ENCODE data around the gene JCAD.

The JCAD gene

GRCh38 chr10:30046476-30046875, 12.9 kb downstream of the JCAD start:
- Histone ChIP-seq H3K36me3 (ENCODE audit: insufficient read depth, low read length) (no peaks in the 10 kb centered on the region; the same call in 1 of the 2 replicates), H3K9ac (ENCODE audit: insufficient read length) (no peak overlapping the region), H3K27ac (no peak overlapping the region), H3K9me3 (ENCODE audit: low read depth, low read length) (no peaks in the 10 kb centered on the region), H3K4me3 (no peak overlapping the region)
- no peak for TF ChIP-seq EZH2 (IDR thresholded peaks at IDR 0.05)
- no peak for TF ChIP-seq POLR2AphosphoS5 (IDR thresholded peaks at IDR 0.05; ENCODE audit: borderline replicate concordance, low read depth, low read length)
- no peak for DNase-seq (ENCODE audit: low read depth, low spot score)

- no peak for TF ChIP-seq FOXP2 (optimal IDR thresholded peaks at IDR 0.05; ENCODE audit: control extremely low read depth, extremely low read length, insufficient read depth)
- no peak for DNase-seq (ENCODE audit: low read depth, low spot score)
- H3K4me3 ChIP-seq, result no peak overlapping the region
Observed at GRCh38 chr10:30045961-30046360, 13.4 kb downstream of the JCAD start.

GRCh38 chr10:30043476-30044270, 15.7 kb downstream of the JCAD start:
- Histone ChIP-seq H3K27ac (no peak overlapping the region), H3K4me3 (no peak overlapping the region), H3K9me3 (ENCODE audit: low read depth, low read length) (no peaks in the 10 kb centered on the region), H3K9ac (ENCODE audit: insufficient read length) (no peak overlapping the region), H3K36me3 (ENCODE audit: insufficient read depth, low read length) (no peaks in the 10 kb centered on the region; the same call in 1 of the 2 replicates)
- TF ChIP-seq FOXP2 (optimal IDR thresholded peaks at IDR 0.05; ENCODE audit: control extremely low read depth, extremely low read length, insufficient read depth), result no peak
- TF ChIP-seq EZH2 (IDR thresholded peaks at IDR 0.05), result no peak
- no peak for TF ChIP-seq POLR2AphosphoS5 (IDR thresholded peaks at IDR 0.05; ENCODE audit: borderline replicate concordance, low read depth, low read length)
- no peak for DNase-seq (ENCODE audit: low read depth, low spot score)

More at GRCh38 chr10:30045961-30046360, 13.4 kb downstream of the JCAD start:
- Histone ChIP-seq H3K27ac (no peak overlapping the region), H3K36me3 (ENCODE audit: insufficient read depth, low read length) (no peaks in the 10 kb centered on the region; the same call in 1 of the 2 replicates), H3K9me3 (ENCODE audit: low read depth, low read length) (no peaks in the 10 kb centered on the region), H3K9ac (ENCODE audit: insufficient read length) (no peak overlapping the region)

GRCh38 chr10:30042820-30043219, 16.6 kb downstream of the JCAD start:
- no peak for TF ChIP-seq EZH2 (IDR thresholded peaks at IDR 0.05)
- TF ChIP-seq FOXP2 (optimal IDR thresholded peaks at IDR 0.05; ENCODE audit: control extremely low read depth, extremely low read length, insufficient read depth), result no peak
- no peak for TF ChIP-seq POLR2AphosphoS5 (IDR thresholded peaks at IDR 0.05; ENCODE audit: borderline replicate concordance, low read depth, low read length)
- no peak overlapping the region for H3K27ac ChIP-seq
- no peak overlapping the region for H3K4me3 ChIP-seq
- H3K9me3 ChIP-seq (ENCODE audit: low read depth, low read length), result no peaks in the 10 kb centered on the region
- DNase-seq (ENCODE audit: low read depth, low spot score), result no peak
- no peak overlapping the region for H3K9ac ChIP-seq (ENCODE audit: insufficient read length)
- H3K36me3 ChIP-seq (ENCODE audit: insufficient read depth, low read length), result no peaks in the 10 kb centered on the region; the same call in 1 of the 2 replicates

GRCh38 chr10:30041196-30042105, 17.9 kb downstream of the JCAD start:
- H3K4me3 ChIP-seq, result no peak overlapping the region; the same call in 1 of the 2 replicates
- H3K36me3 ChIP-seq (ENCODE audit: insufficient read depth, low read length), result no peaks in the 10 kb centered on the region; the same call in 1 of the 2 replicates
- DNase-seq (ENCODE audit: low read depth, low spot score), result peak; percentile 83
- H3K9ac ChIP-seq (ENCODE audit: insufficient read length), result no peak overlapping the region
- no peak overlapping the region for H3K27ac ChIP-seq
- TF ChIP-seq EZH2 (IDR thresholded peaks at IDR 0.05), result no peak
- no peak for TF ChIP-seq FOXP2 (optimal IDR thresholded peaks at IDR 0.05; ENCODE audit: control extremely low read depth, extremely low read length, insufficient read depth)
- TF ChIP-seq POLR2AphosphoS5 (IDR thresholded peaks at IDR 0.05; ENCODE audit: borderline replicate concordance, low read depth, low read length), result peak; percentile 74; the same call in 1 of the 2 replicates
- no peaks in the 10 kb centered on the region for H3K9me3 ChIP-seq (ENCODE audit: low read depth, low read length)

GRCh38 chr10:30040597-30040996, 18.8 kb downstream of the JCAD start:
- H3K9me3 ChIP-seq (ENCODE audit: low read depth, low read length), result no peaks in the 10 kb centered on the region
- no peak for DNase-seq (ENCODE audit: low read depth, low spot score)
- no peak overlapping the region for H3K4me3 ChIP-seq
- no peak overlapping the region for H3K27ac ChIP-seq
- no peaks in the 10 kb centered on the region; the same call in 1 of the 2 replicates for H3K36me3 ChIP-seq (ENCODE audit: insufficient read depth, low read length)
- no peak overlapping the region for H3K9ac ChIP-seq (ENCODE audit: insufficient read length)
- TF ChIP-seq EZH2 (IDR thresholded peaks at IDR 0.05), result no peak
- no peak for TF ChIP-seq FOXP2 (optimal IDR thresholded peaks at IDR 0.05; ENCODE audit: control extremely low read depth, extremely low read length, insufficient read depth)
- TF ChIP-seq POLR2AphosphoS5 (IDR thresholded peaks at IDR 0.05; ENCODE audit: borderline replicate concordance, low read depth, low read length), result no peak

GRCh38 chr10:30039988-30040387, 19.4 kb downstream of the JCAD start:
- no peak for TF ChIP-seq EZH2 (IDR thresholded peaks at IDR 0.05)
- TF ChIP-seq FOXP2 (optimal IDR thresholded peaks at IDR 0.05; ENCODE audit: control extremely low read depth, extremely low read length, insufficient read depth), result no peak
- no peak for TF ChIP-seq POLR2AphosphoS5 (IDR thresholded peaks at IDR 0.05; ENCODE audit: borderline replicate concordance, low read depth, low read length)
- Histone ChIP-seq H3K4me3 (no peak overlapping the region), H3K9ac (ENCODE audit: insufficient read length) (no peak overlapping the region), H3K27ac (no peak overlapping the region), H3K9me3 (ENCODE audit: low read depth, low read length) (no peaks in the 10 kb centered on the region), H3K36me3 (ENCODE audit: insufficient read depth, low read length) (no peaks in the 10 kb centered on the region; the same call in 1 of the 2 replicates)
- no peak for DNase-seq (ENCODE audit: low read depth, low spot score)

- no peaks in the 10 kb centered on the region for H3K9me3 ChIP-seq (ENCODE audit: low read depth, low read length)
- TF ChIP-seq EZH2 (IDR thresholded peaks at IDR 0.05) (no peak), POLR2AphosphoS5 (IDR thresholded peaks at IDR 0.05; ENCODE audit: borderline replicate concordance, low read depth, low read length) (no peak), FOXP2 (optimal IDR thresholded peaks at IDR 0.05; ENCODE audit: control extremely low read depth, extremely low read length, insufficient read depth) (no peak)
- no peak overlapping the region for H3K27ac ChIP-seq
- H3K4me3 ChIP-seq, result no peak overlapping the region
- no peaks in the 10 kb centered on the region; the same call in 1 of the 2 replicates for H3K36me3 ChIP-seq (ENCODE audit: insufficient read depth, low read length)
- DNase-seq (ENCODE audit: low read depth, low spot score), result no peak
- no peak overlapping the region for H3K9ac ChIP-seq (ENCODE audit: insufficient read length)
Observed at GRCh38 chr10:30039567-30039966, 19.8 kb downstream of the JCAD start.

Data from SK-N-MC (cell line).